ENCODE results near the gene INPP5J.

Gene INPP5J

DNA sequence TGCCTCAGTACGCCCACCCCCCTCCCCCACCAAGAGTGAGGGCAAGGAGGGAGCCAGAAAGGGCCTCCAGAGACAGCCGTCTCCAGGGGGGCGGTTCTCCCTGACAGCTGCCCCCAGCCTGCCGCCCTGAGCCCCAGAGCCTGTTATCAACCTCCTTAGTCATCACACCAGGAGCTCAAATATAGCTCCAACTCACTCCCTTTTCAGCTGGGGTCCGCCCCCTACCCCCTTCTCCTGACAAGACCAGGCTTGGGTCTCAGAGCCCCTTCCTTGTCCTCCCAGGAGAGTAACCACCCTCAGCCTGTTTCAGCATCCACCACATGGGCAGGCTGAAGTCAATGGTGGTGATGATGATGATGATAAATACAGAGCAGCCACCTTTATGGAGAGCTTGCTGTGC is 2.5 kb upstream of the INPP5J start:
- H3K27me3 ChIP-seq (ENCODE audit: insufficient read depth, low read depth) = peaks cover 4% of the 10 kb centered on the region; the same call in 1 of the 2 replicates
- H4K20me1 ChIP-seq (ENCODE audit: insufficient read depth) = no peaks in the 10 kb centered on the region
- H3K4me2 ChIP-seq = no peak overlapping the region
- H2AFZ ChIP-seq (ENCODE audit: low read depth) = no peak overlapping the region
- no peak for TF ChIP-seq CTCF (conservative IDR thresholded peaks at IDR 0.05; ENCODE audit: low read depth, low read length)
- no peaks in the 10 kb centered on the region for H3K4me1 ChIP-seq (ENCODE audit: low read depth, poor library complexity, severe bottlenecking)
- H3K36me3 ChIP-seq (ENCODE audit: insufficient read depth) = no peaks in the 10 kb centered on the region
- no peak overlapping the region for H3K27ac ChIP-seq
- H3K4me3 ChIP-seq (IDR thresholded peaks at IDR 0.05; ENCODE audit: insufficient read depth, low read depth, low read length) = no peak overlapping the region
- H3K9ac ChIP-seq = no peak overlapping the region
- no peaks in the 10 kb centered on the region for H3K79me2 ChIP-seq (ENCODE audit: insufficient read depth, low read depth)

DNA sequence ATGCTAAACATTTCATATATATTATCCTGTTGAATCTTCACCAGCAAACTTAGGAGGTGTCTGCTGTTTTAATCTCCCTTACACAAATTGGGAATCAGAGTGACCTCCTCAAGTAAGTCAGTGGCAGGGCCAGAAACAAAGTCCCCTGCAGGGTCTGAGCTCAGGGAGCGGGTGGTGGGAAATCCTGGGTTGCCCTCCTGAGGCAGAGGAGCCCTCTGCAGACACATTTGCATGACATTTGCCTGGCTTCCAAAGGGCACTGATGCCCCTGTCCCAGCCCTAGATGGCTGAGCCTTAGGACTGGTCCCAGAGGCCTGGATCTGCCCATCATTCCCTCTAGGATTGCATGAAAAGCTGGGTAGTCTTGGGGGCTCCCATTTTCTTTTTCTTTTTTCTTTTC is 2.1 kb upstream of the INPP5J start:
- no peak overlapping the region for H2AFZ ChIP-seq (ENCODE audit: low read depth)
- H3K4me1 ChIP-seq (ENCODE audit: low read depth, poor library complexity, severe bottlenecking) = no peaks in the 10 kb centered on the region
- no peak overlapping the region for H3K9ac ChIP-seq
- no peak overlapping the region for H3K4me3 ChIP-seq (IDR thresholded peaks at IDR 0.05; ENCODE audit: insufficient read depth, low read depth, low read length)
- no peak overlapping the region for H3K4me2 ChIP-seq
- H3K79me2 ChIP-seq (ENCODE audit: insufficient read depth, low read depth) = no peaks in the 10 kb centered on the region
- TF ChIP-seq CTCF (conservative IDR thresholded peaks at IDR 0.05; ENCODE audit: low read depth, low read length) = no peak
- H4K20me1 ChIP-seq (ENCODE audit: insufficient read depth) = no peaks in the 10 kb centered on the region
- H3K36me3 ChIP-seq (ENCODE audit: insufficient read depth) = no peaks in the 10 kb centered on the region
- H3K27ac ChIP-seq = no peak overlapping the region
- peaks cover 4% of the 10 kb centered on the region; the same call in 1 of the 2 replicates for H3K27me3 ChIP-seq (ENCODE audit: insufficient read depth, low read depth)

DNA sequence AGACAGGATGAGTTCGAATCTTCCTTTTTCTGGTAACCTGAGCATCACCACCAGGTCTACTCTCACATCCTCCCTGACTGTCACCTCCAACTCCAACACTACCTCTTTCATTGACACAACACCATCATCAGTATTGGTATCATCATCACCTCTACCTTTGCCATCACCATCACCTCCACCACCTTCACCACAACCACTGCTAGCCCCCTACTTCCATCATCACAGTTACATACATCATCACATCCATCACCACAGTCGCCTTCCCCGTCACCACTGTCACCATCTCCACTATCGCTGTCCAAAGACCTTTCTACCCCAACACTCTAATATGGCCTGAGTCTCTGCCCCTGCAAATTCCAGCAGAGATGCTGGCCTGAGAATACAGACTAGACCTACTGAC is 1.4 kb upstream of the INPP5J start:
- H3K27ac ChIP-seq = no peak overlapping the region
- TF ChIP-seq CTCF (conservative IDR thresholded peaks at IDR 0.05; ENCODE audit: low read depth, low read length) = no peak
- H3K4me3 ChIP-seq (IDR thresholded peaks at IDR 0.05; ENCODE audit: insufficient read depth, low read depth, low read length) = no peak overlapping the region
- H4K20me1 ChIP-seq (ENCODE audit: insufficient read depth) = no peaks in the 10 kb centered on the region
- H3K4me1 ChIP-seq (ENCODE audit: low read depth, poor library complexity, severe bottlenecking) = no peaks in the 10 kb centered on the region
- H2AFZ ChIP-seq (ENCODE audit: low read depth) = no peak overlapping the region
- H3K27me3 ChIP-seq (ENCODE audit: insufficient read depth, low read depth) = peaks cover 4% of the 10 kb centered on the region; the same call in 1 of the 2 replicates
- no peak overlapping the region for H3K4me2 ChIP-seq
- H3K79me2 ChIP-seq (ENCODE audit: insufficient read depth, low read depth) = no peaks in the 10 kb centered on the region
- no peaks in the 10 kb centered on the region for H3K36me3 ChIP-seq (ENCODE audit: insufficient read depth)
- no peak overlapping the region for H3K9ac ChIP-seq

DNA sequence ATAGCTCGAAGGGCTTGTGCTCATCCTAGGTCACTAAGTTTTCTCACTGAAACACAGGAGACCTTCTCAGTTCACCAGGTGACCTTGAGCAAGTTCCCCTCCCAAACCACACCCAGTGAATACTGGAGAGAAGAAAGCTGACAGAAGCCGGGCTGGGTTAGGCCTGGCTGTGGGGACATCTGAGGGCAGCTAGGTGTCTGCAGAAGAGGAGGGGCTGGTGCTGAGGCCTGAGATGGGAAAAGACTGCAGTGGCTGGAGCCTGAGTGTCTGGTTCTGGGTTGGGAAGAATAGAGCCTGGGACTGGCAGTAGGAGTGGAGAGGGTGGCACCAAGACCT is 602 bp upstream of the INPP5J start:
- Histone ChIP-seq H2AFZ (ENCODE audit: low read depth) (no peak overlapping the region), H3K79me2 (ENCODE audit: insufficient read depth, low read depth) (no peaks in the 10 kb centered on the region), H3K9ac (no peak overlapping the region), H3K27ac (no peak overlapping the region), H3K4me1 (ENCODE audit: low read depth, poor library complexity, severe bottlenecking) (no peaks in the 10 kb centered on the region), H3K27me3 (ENCODE audit: insufficient read depth, low read depth) (peaks cover 4% of the 10 kb centered on the region; the same call in 1 of the 2 replicates), H3K4me2 (no peak overlapping the region), H3K4me3 (IDR thresholded peaks at IDR 0.05; ENCODE audit: insufficient read depth, low read depth, low read length) (no peak overlapping the region), H4K20me1 (ENCODE audit: insufficient read depth) (no peaks in the 10 kb centered on the region), H3K36me3 (ENCODE audit: insufficient read depth) (no peaks in the 10 kb centered on the region)
- TF ChIP-seq CTCF (conservative IDR thresholded peaks at IDR 0.05; ENCODE audit: low read depth, low read length) = no peak

DNA sequence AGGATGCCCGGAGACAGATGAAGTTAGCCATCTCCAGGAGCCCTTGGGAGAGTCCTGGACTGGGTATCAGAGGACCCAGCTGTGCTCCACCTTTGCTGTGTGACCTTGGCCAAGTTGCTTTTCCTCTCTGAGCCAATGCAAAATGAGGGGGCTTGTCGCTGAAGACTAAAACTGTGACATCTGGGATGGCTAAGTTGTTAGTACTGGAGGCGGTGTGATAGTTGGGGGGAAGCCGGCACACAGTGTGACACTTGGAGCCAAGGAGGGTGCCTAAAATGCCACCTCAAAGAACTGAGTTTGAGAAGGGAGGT is 481 bp downstream of the INPP5J start:
- H3K27ac ChIP-seq = no peak overlapping the region
- H3K4me2 ChIP-seq = no peak overlapping the region
- H3K4me3 ChIP-seq (IDR thresholded peaks at IDR 0.05; ENCODE audit: insufficient read depth, low read depth, low read length) = no peak overlapping the region
- no peak for TF ChIP-seq CTCF (conservative IDR thresholded peaks at IDR 0.05; ENCODE audit: low read depth, low read length)
- no peaks in the 10 kb centered on the region for H3K36me3 ChIP-seq (ENCODE audit: insufficient read depth)
- H3K4me1 ChIP-seq (ENCODE audit: low read depth, poor library complexity, severe bottlenecking) = no peaks in the 10 kb centered on the region
- H4K20me1 ChIP-seq (ENCODE audit: insufficient read depth) = no peaks in the 10 kb centered on the region
- peaks cover 4% of the 10 kb centered on the region; the same call in 1 of the 2 replicates for H3K27me3 ChIP-seq (ENCODE audit: insufficient read depth, low read depth)
- no peaks in the 10 kb centered on the region for H3K79me2 ChIP-seq (ENCODE audit: insufficient read depth, low read depth)
- H2AFZ ChIP-seq (ENCODE audit: low read depth) = no peak overlapping the region
- H3K9ac ChIP-seq = no peak overlapping the region
